ENCODE results near the gene GGT6. TPM values are rescaled to one million over a fixed set of nuclear protein-coding genes. Genes with fewer than 3 reads are reported as not detected.
A peak's percentile ranks its signal among the peaks of the same experiment; 100 is the strongest.

GGT6 gene
- total RNA-seq (not detected in 2 replicates), polyA plus RNA-seq (not detected in 2 replicates)

GRCh38 chr17:4560421-4560820 lies at the start of gene GGT6:
GGT6 (minus strand) TSS chr17:4560577; CDS start chr17:4560521, 56 bp downstream.
- TF ChIP-seq, protein P1, sequence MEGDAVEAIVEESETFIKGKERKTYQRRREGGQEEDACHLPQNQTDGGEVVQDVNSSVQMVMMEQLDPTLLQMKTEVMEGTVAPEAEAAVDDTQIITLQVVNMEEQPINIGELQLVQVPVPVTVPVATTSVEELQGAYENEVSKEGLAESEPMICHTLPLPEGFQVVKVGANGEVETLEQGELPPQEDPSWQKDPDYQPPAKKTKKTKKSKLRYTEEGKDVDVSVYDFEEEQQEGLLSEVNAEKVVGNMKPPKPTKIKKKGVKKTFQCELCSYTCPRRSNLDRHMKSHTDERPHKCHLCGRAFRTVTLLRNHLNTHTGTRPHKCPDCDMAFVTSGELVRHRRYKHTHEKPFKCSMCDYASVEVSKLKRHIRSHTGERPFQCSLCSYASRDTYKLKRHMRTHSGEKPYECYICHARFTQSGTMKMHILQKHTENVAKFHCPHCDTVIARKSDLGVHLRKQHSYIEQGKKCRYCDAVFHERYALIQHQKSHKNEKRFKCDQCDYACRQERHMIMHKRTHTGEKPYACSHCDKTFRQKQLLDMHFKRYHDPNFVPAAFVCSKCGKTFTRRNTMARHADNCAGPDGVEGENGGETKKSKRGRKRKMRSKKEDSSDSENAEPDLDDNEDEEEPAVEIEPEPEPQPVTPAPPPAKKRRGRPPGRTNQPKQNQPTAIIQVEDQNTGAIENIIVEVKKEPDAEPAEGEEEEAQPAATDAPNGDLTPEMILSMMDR (IDR thresholded peaks at IDR 0.05; ENCODE audit: low read depth, low read length), result no peak
- no peak within 1 kb of the TSS for H3K4me3 ChIP-seq
- no peaks in the 10 kb centered on the region for H3K9me3 ChIP-seq (ENCODE audit: low read depth)
- no peak for DNase-seq (ENCODE audit: low read depth in 1 of 2, low spot score in 1 of 2)
- no peak within 1 kb of the TSS for H3K27ac ChIP-seq
- no peaks in the 10 kb centered on the region for H3K27me3 ChIP-seq
- H3K36me3 ChIP-seq, result no peaks in the 10 kb centered on the region
- no peaks in the 10 kb centered on the region for H3K4me1 ChIP-seq (ENCODE audit: low read depth)

DNA sequence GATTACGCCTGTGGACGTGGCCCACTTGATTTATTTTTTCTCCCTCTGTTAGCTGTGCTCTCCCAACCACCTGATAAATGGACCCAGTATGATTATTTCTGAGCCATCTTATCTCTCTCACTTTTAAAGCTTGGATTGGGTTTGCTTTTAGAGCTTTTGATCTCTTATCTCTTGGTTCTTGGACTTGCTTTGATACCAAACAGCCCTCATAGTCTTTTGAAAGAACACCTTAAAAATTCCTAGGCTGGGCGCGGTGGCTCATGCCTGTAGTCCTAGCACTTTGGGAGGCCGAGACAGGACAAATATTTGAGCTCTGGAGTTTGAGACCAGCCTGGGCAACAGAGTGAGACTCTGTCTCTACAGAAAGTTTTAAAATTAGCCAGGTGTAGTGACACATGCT lies 49.8 kb upstream of the GGT6 start:
- Histone ChIP-seq H3K9me3 (ENCODE audit: low read depth) (no peaks in the 10 kb centered on the region), H3K27me3 (no peaks in the 10 kb centered on the region), H3K4me1 (ENCODE audit: low read depth) (peaks cover 60% of the 10 kb centered on the region), H3K27ac (peak overlapping the region; percentile 96), H3K36me3 (peaks cover 9% of the 10 kb centered on the region), H3K4me3 (no peak overlapping the region)
- DNase-seq (ENCODE audit: low read depth in 1 of 2, low spot score in 1 of 2), result no peak
- TF ChIP-seq, protein P1 (IDR thresholded peaks at IDR 0.05; ENCODE audit: low read depth, low read length), result no peak

GRCh38 chr17:4609761-4610160 lies 49.4 kb upstream of the GGT6 start:
- no peak overlapping the region for H3K4me3 ChIP-seq
- peaks cover 62% of the 10 kb centered on the region for H3K4me1 ChIP-seq (ENCODE audit: low read depth)
- TF ChIP-seq, protein P1 (IDR thresholded peaks at IDR 0.05; ENCODE audit: low read depth, low read length), result no peak
- no peaks in the 10 kb centered on the region for H3K9me3 ChIP-seq (ENCODE audit: low read depth)
- no peak for DNase-seq (ENCODE audit: low read depth in 1 of 2, low spot score in 1 of 2)
- peak overlapping the region; percentile 96 for H3K27ac ChIP-seq
- no peaks in the 10 kb centered on the region for H3K27me3 ChIP-seq
- H3K36me3 ChIP-seq, result peaks cover 9% of the 10 kb centered on the region

DNA sequence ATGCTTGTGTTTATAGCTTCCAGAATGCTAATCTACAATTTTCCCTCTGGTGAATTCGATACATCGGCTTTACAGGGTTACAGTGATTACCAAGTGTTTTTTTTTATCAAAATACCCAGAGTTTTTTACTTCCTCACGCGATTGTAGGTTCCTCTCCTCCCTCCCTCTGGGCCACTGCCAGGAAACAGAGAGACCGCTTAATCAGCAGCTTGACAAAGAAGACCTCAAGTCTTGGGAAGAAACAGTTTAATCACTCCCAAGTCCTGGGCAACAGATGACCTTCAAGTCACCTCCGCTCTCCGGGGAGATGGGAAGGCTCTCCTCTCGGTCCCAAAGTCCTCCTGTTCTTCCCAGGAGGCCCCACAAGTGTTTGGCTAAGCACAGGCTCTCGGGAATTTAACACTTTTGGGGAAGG lies 47.4 kb upstream of the GGT6 start:
- Histone ChIP-seq H3K36me3 (peaks cover 13% of the 10 kb centered on the region), H3K27ac (peak overlapping the region; percentile 96), H3K4me1 (ENCODE audit: low read depth) (peaks cover 72% of the 10 kb centered on the region), H3K27me3 (no peaks in the 10 kb centered on the region), H3K4me3 (no peak overlapping the region), H3K9me3 (ENCODE audit: low read depth) (no peaks in the 10 kb centered on the region)
- TF ChIP-seq, protein P1 (IDR thresholded peaks at IDR 0.05; ENCODE audit: low read depth, low read length), result no peak
- DNase-seq (ENCODE audit: low read depth in 1 of 2, low spot score in 1 of 2), result peak; percentile 67 to 89

- peak in 1 of 2 donors; percentile 68 for DNase-seq (ENCODE audit: low read depth in 1 of 2, low spot score in 1 of 2)
- Histone ChIP-seq H3K36me3 (peaks cover 16% of the 10 kb centered on the region), H3K4me1 (ENCODE audit: low read depth) (peaks cover 74% of the 10 kb centered on the region), H3K9me3 (ENCODE audit: low read depth) (no peaks in the 10 kb centered on the region), H3K27ac (peak overlapping the region; percentile 96), H3K4me3 (no peak overlapping the region), H3K27me3 (no peaks in the 10 kb centered on the region)
- TF ChIP-seq, protein P1 (IDR thresholded peaks at IDR 0.05; ENCODE audit: low read depth, low read length), result no peak
These were observed 46.9 kb upstream of the GGT6 start for GRCh38 chr17:4607261-4607741.

Data from cardiac muscle cell (in vitro differentiated cells and primary cell).